Breast epithelium (tissue), 4 donors: ENCODE data around the gene MDK. TPM values are rescaled to one million over a fixed set of nuclear protein-coding genes. Genes with fewer than 3 reads are reported as not detected.

ENCODE experiments used
- DNase-seq, 2 donors: peaks; one replicate each; pipeline ENCODE4 v3.0.0-alpha.2; 2019; ENCODE audit warnings: low spot score in 2 of 2
- H3K27ac ChIP-seq, 2 donors: fragments of 200-600 bp; sonication (generic) in 1 of 2; one replicate each; pipeline ENCODE4 v1.5.1; 2016 to 2019; ENCODE audit warnings: mild to moderate bottlenecking in 1 of 2
- H3K27me3 ChIP-seq, 2 donors: fragments of 200-600 bp; sonication (generic) in 1 of 2; one replicate each; pipeline versions ENCODE4 v1.5.1 to v1.6.0; 2017 to 2019; ENCODE audit warnings: control low read depth in 1 of 2, mild to moderate bottlenecking in 1 of 2
- H3K36me3 ChIP-seq: fragments of 200-600 bp; one replicate; pipeline ENCODE4 v1.5.1; 2019
- H3K4me1 ChIP-seq, 2 donors: fragments of 200-600 bp; sonication (generic); one replicate each; pipeline ENCODE4 v1.5.1; 2016 to 2019; ENCODE audit warnings: control low read depth in 1 of 2
- H3K4me3 ChIP-seq, 3 donors: fragments of 200-600 bp; sonication (generic); 1 replicate in 2 of 3; 2 replicates in 1 of 3; pipeline ENCODE4 v1.5.1; 2016 to 2019; ENCODE audit warnings: mild to moderate bottlenecking in 3 of 3, moderate library complexity in 2 of 3
- H3K9me3 ChIP-seq, 2 donors: fragments of 200-600 bp; sonication (generic) in 1 of 2; one replicate each; pipeline ENCODE4 v1.5.1; 2016 to 2019; ENCODE audit warnings: control low read depth in 1 of 2
- CTCF ChIP-seq, 3 donors: fragments of 450-650 bp; IDR thresholded peaks; one replicate each; pipeline ENCODE4 v1.5.1; 2016 to 2017; ENCODE audit warnings: antibody characterized with exemption in 3 of 3, mild to moderate bottlenecking in 3 of 3, moderate library complexity in 3 of 3
- POLR2A ChIP-seq: fragments of 450-650 bp; IDR thresholded peaks from one replicate; pipeline ENCODE4 v1.6.1; 2016; ENCODE audit warnings: antibody characterized with exemption, mild to moderate bottlenecking, moderate library complexity
- POLR2AphosphoS5 ChIP-seq, 3 donors: sonication (generic); formaldehyde crosslinking; IDR thresholded peaks; one replicate each; pipeline ENCODE4 v1.6.1; 2017; ENCODE audit warnings: antibody characterized with exemption in 3 of 3
- intact Hi-C: fragments of 100-400 bp; cut with DNase I; formaldehyde crosslinking; loops from one replicate; pipeline ENCODE4 v1.15.1; 2023; ENCODE audit warnings: low total_unique reads
- total RNA-seq, 3 donors: library from RNA; depleted of rRNA; stranded (reverse); fragments of >200 nt; gene quantifications; one replicate each; pipeline ENCODE4 v1.1.0, GENCODE V29; 2016

The MDK gene
- total RNA-seq, 3 donors from 2014 or later: 20.5 to 115 (median 54.7) TPM

DNA sequence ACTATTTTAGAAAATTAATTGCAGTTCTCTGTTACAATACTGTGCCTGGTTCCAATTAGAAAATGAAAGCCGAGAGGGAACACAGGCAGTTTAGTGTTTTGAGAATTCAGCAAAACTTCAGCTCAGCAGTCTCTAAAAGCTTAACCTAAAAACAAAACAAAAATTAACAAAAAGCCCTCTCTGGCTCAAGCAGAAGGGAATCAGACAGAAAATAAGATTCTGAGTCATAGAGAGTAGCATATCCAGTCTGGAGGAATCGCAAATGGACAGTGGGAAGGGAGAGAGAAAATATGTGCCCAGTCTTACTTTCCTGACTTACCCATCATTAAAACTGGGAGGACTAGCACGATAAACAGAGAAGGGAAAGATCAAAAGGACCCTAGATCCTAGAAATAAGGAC is 48.2 kb downstream of the MDK start:
- intact Hi-C loops: no loop called here
- Histone ChIP-seq H3K27me3 (no peaks in the 10 kb centered on the region), H3K27ac (no peak overlapping the region), H3K36me3 (no peaks in the 10 kb centered on the region), H3K9me3 (no peaks in the 10 kb centered on the region), H3K4me1 (no peaks in the 10 kb centered on the region), H3K4me3 (no peak overlapping the region)
- TF ChIP-seq POLR2AphosphoS5 (IDR thresholded peaks at IDR 0.05) (no peak), CTCF (IDR thresholded peaks at IDR 0.05) (no peak)
- DNase-seq: no peak

DNA sequence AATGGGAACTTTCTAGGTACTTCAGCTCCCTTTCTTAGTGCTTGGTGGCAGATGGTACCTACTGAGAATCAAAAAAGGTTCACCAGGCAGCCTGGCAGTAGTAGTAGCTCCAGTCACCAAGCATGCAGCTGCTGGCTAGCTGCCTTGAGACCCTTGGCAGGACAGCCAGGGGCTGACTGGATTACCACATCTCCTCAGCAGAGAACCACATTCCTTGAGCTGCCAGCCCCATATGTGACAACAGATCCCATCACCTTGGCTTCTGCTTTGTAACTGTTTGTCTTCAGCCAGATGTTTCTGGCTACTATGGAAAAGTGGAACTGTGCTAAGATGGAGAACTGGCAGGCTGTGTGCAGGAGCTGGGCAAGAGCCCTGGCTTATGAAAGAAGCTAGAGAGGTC is 49.7 kb downstream of the MDK start:
- H3K27me3 ChIP-seq: no peaks in the 10 kb centered on the region
- H3K4me3 ChIP-seq: no peak overlapping the region
- TF ChIP-seq CTCF (IDR thresholded peaks at IDR 0.05) (no peak), POLR2AphosphoS5 (IDR thresholded peaks at IDR 0.05) (no peak), POLR2A (no peak)
- H3K36me3 ChIP-seq: no peaks in the 10 kb centered on the region
- no peaks in the 10 kb centered on the region for H3K4me1 ChIP-seq
- DNase-seq: no peak
- H3K27ac ChIP-seq: no peak overlapping the region
- no peaks in the 10 kb centered on the region for H3K9me3 ChIP-seq
- intact Hi-C loops: no loop called here

Other genes starting within 250 kb of the MDK start
- gene CREB3L1, start 104.0 kb upstream of the MDK start, total RNA-seq: 1 to 10 TPM; 1.6 to 5.1 (median 2.0) TPM
- gene DGKZ, start 34.2 kb upstream of the MDK start, total RNA-seq: 10 to 100 TPM; 42.3 to 46.5 (median 46.2) TPM
- 1 to 10 TPM in 1 of 3 donors, under 1 TPM in 1, not detected in 1; 0.66 to 1.1 TPM for gene CHRM4, start 10.1 kb downstream of the MDK start, total RNA-seq
- gene AMBRA1, start 212.4 kb downstream of the MDK start, total RNA-seq: 10 to 100 TPM; 32.5 to 38.9 (median 34.1) TPM
- 1 to 10 TPM; 1.6 to 9.1 (median 3.5) TPM for gene HARBI1, start 235.6 kb downstream of the MDK start, total RNA-seq
- 100 to 1,000 TPM in 1 of 3 donors, 10 to 100 TPM in 2; 84.2 to 113 (median 87.5) TPM for gene ATG13, start 235.9 kb downstream of the MDK start, total RNA-seq